Raji (cell line): ENCODE measurements around the gene MAP1LC3C.

Experiments
- POLR2A ChIP-seq: IDR thresholded peaks from 2 replicates; pipeline ENCODE4 v1.6.1; 2011; ENCODE audit warnings: low read depth, low read length, control low read depth; ENCODE audit not compliant: insufficient read depth

The MAP1LC3C gene

DNA sequence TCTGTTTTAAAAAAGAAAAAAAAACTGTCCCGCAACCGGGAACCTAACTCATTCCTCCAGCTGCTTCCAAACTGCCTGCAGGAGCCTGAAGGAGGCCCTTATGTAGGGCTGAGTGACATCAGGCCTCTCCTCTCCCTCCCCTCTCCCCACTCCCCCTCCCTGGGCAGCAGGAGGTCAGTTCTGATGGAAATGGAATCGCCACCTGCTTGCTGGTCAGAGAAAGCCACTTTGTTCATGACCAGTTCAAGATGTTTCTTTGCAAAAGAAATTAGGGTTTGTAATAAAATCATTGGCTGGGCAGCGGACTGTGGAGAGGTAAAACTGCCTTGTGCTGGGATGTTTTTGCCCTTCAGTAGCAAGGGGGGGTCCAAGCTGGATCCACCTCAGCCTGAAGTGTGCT, at the start of gene MAP1LC3C:
TSS of gene MAP1LC3C (minus strand) at position 73 of the 400 bp plus-strand sequence. CDS start 90 bp downstream, outside the sequence.
- TF ChIP-seq POLR2A = no peak

- no peak for TF ChIP-seq POLR2A
These were observed 44.3 kb upstream of the MAP1LC3C start for GRCh38 chr1:242043165-242043564.

DNA sequence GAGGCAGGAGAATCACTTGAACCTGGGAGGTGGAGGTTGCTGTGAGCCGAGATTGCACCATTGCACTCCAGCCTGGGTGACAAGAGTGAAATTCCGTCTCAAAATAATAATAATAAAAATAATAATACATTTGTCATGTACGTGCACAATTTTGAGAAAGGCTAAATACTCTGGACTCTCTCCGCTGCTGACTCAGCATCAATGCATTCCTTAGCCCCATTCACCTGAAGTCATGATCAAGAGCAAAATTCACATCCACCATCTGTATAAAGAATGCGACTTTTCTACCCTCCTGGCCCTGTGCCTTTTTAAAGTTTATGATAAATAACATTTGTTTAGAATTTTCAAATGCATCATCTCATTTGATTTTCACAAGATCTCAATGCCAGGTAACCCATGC, 35.5 kb upstream of the MAP1LC3C start:
- TF ChIP-seq POLR2A = no peak

- no peak for TF ChIP-seq POLR2A
These were observed 34.5 kb upstream of the MAP1LC3C start for GRCh38 chr1:242033447-242033846.

- no peak for TF ChIP-seq POLR2A
These were observed 31.2 kb upstream of the MAP1LC3C start for GRCh38 chr1:242030071-242030470.

DNA sequence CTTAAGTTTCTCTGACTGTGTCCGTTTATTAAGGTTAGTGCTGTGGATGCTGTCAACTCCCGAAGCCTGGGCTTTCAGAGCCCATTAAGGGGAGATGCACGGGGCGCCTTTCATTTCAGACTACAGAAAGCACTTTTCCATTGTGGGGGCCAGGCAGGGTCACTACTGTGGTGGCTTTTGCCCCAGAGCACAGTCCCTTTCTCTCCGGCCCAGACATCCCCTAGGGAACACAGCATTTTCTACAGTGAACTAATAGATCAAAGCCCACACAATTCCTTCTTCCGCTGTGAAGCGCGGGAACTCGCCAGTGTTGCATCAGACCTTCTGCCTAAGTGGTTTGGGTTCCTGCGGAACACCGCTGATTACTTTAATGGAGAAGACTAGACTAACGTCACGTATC, 26.8 kb upstream of the MAP1LC3C start:
- TF ChIP-seq POLR2A = no peak

- no peak for TF ChIP-seq POLR2A
These were observed 24.9 kb upstream of the MAP1LC3C start for GRCh38 chr1:242023805-242024204.

DNA sequence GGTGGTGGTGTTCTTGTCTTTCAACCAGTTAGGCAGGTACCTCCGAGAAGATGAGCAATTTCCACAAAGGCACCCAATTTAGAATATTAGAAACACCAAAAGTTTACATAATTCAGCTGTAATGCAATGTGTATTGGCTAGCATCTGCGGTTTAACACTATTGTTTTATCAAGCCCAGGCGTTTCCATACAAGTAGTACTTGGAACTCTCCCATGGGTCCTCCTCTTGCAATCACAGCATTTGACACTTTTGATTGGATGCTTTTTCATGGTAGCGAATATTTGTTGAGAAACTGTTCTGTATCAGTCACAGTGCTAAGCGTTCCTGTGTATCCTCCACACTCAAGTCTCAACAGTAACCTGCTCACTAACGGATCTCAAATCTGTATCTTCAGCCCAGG, 20.1 kb upstream of the MAP1LC3C start:
- TF ChIP-seq POLR2A = no peak

GRCh38 chr1:242017580-242018233, 18.8 kb upstream of the MAP1LC3C start:
- no peak for TF ChIP-seq POLR2A

- TF ChIP-seq POLR2A = no peak
These were observed 17.6 kb upstream of the MAP1LC3C start for GRCh38 chr1:242016479-242016878.

- TF ChIP-seq POLR2A = no peak
These were observed 13.2 kb upstream of the MAP1LC3C start for GRCh38 chr1:242011894-242012660.

GRCh38 chr1:242008826-242009495, 10.1 kb upstream of the MAP1LC3C start:
- TF ChIP-seq POLR2A = no peak

DNA sequence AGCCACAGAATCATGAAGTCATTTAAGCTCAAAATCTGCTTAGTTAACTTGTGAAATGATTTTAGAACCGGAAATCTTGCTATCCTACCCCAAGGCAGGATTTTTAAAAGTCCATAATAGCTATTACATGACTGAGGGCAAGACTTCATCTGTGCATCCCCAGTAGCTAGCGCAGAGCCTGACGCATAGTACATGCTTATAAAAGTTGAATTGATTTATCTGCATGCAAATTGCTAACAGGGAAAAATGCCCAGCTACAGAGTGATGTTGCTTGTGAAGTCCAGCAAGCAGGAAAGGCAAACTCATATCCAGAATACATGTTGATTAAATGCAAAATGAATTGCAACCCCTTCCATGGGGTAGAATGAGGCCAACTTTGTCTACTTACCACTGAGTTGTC, 8.1 kb upstream of the MAP1LC3C start:
- TF ChIP-seq POLR2A = no peak

DNA sequence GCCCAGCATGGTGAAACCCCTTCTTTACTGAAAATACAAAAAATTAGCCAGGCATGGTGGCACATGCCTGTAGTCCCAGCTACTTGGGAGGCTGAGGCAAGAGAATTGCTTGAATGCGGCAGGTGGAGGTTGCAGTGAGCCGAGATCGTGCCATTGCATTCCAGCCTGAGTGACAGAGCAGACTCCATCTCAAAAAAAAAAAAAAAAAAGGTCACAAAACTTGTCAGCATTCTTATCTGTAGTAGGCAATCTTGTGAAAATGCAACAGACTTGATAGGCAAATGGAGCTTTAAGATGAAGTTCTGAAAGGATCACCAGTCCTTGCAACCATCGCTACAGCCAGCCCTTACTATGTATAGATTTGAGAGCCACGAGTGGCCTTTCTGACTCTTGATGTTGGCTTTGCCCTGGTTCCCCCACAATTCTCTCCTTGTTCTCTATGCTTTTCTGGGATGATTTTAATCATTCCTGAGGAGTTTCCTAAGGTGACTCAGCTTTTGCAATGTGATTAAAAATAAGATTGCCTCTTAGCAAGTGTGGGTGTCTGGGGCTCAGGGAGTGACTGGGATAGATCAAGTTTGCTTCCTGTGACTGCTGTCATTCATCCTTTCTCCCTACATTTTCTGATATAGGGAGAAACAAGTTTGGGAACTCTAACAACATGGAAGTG, 7.1 kb upstream of the MAP1LC3C start:
- TF ChIP-seq POLR2A = no peak

- no peak for TF ChIP-seq POLR2A
These were observed 6.0 kb upstream of the MAP1LC3C start for GRCh38 chr1:242004751-242005495.

- TF ChIP-seq POLR2A = no peak
These were observed 3.6 kb upstream of the MAP1LC3C start for GRCh38 chr1:242002510-242002909.
